Measurements from ENCODE around the gene TMEM81.

- TF ChIP-seq POLR2AphosphoS5 (IDR thresholded peaks at IDR 0.05) (no peak), CTCF (IDR thresholded peaks at IDR 0.05) (no peak)
Measured at GRCh38 chr1:205088341-205088740, 4.1 kb upstream of the TMEM81 start.
